Psoas muscle (tissue), 8 donors: ENCODE data around the gene CTH. TPM values are rescaled to one million over a fixed set of nuclear protein-coding genes. Genes with fewer than 3 reads are reported as not detected.
A peak's percentile ranks its signal among the peaks of the same experiment; 100 is the strongest.

Experiments used
- ATAC-seq, 4 donors: fragments of 200-7000 bp; cut with Tn5 transposase; one replicate each; pipeline ENCODE4 v1.9.1; 2020; ENCODE audit warnings: moderate library complexity in 3 of 4, mild to moderate bottlenecking in 2 of 4
- DNase-seq, 2 donors: peaks; one replicate each; pipeline ENCODE4 v3.0.0-alpha.2; 2020
- H3K27ac ChIP-seq: fragments of 200-600 bp; one replicate; pipeline ENCODE4 v1.8.0; 2022
- H3K27me3 ChIP-seq, 3 donors: fragments of 200-600 bp in 1 of 3; one replicate each; pipeline versions ENCODE4 v1.6.1 to v1.8.0; 2013 to 2022; ENCODE audit warnings: low read length in 2 of 3, mild to moderate bottlenecking in 2 of 3, moderate library complexity in 1 of 3; ENCODE audit not compliant: insufficient read depth in 3 of 3
- H3K36me3 ChIP-seq, 2 donors: fragments of 200-600 bp in 1 of 2; one replicate each; pipeline versions ENCODE4 v1.6.1 to v1.8.0; 2013 to 2022; ENCODE audit warnings: low read depth in 1 of 2, mild to moderate bottlenecking in 1 of 2, moderate library complexity in 1 of 2; ENCODE audit not compliant: insufficient read depth in 1 of 2
- H3K4me1 ChIP-seq: fragments of 200-600 bp; one replicate; pipeline ENCODE4 v1.8.0; 2022
- H3K4me3 ChIP-seq: fragments of 200-600 bp; one replicate; pipeline ENCODE4 v1.8.0; 2022; ENCODE audit warnings: mild to moderate bottlenecking
- H3K9me3 ChIP-seq: fragments of 200-600 bp; one replicate; pipeline ENCODE4 v1.8.0; 2022
- CTCF ChIP-seq: fragments of 200-600 bp; IDR thresholded peaks from one replicate; pipeline ENCODE4 v1.8.0; 2022; ENCODE audit warnings: antibody characterized with exemption
- WGBS, 3 donors: extraction: QIAGEN DNeasy Blood & Tissue Kit; methylation state at CpG; one replicate each; pipeline versions ENCODE4 v1.1.6 to v1.1.7; 2013; 5-methylcytosine and 5-hydroxymethylcytosine counted together
- intact Hi-C, 2 donors: fragments of 100-400 bp; cut with DNase I; formaldehyde crosslinking; loops; one replicate each; pipeline versions ENCODE4 v1.11.0 to v1.14.2; 2022
- polyA plus RNA-seq, 3 donors: library from polyadenylated mRNA; stranded (reverse); fragments of 200-250 nt; gene quantifications; one replicate each; pipeline ENCODE4 v1.2.3, GENCODE V29; 2013
- total RNA-seq, 4 donors: library from RNA; stranded (reverse); fragmentation: NEBNext Ultra II Directional in 2 of 4; extraction: Animal tissue kit (Norgen Biotek cat#: 25700) in 2 of 4; gene quantifications; one replicate each; pipeline versions ENCODE4 v1.2.1 to v1.2.4, GENCODE V29; 2021 to 2023
- donor health status: healthy with polysubstance abuse.
- donor health status: DM: no; HTN: no; CAD: no; lungs with moderate emphysema.
- donor health status: Bipolar disorder and iron deficiency.
- donor health status: healthy.
- donor health status: DM: yes; HTN: yes; CAD: no.
- donor health status: DM: no; HTN: no; CAD: no.
- donor health status: DM: no; HTN: no; CAD: no.
- donor health status: DM: yes; HTN: yes; CAD: no.

Gene CTH
- total and polyA plus RNA-seq, 7 donors: 0.55 to 2.9 (median 1.5) TPM

- H3K36me3 ChIP-seq: no peaks in the 10 kb centered on the region
- 87 to 93% (median 92%) methylated on average over 4 of the region's 4 CpGs for WGBS, 3 donors
- DNase-seq: no peak
- ATAC-seq: no peak
- no peak overlapping the region for H3K4me3 ChIP-seq
- H3K27ac ChIP-seq: no peak overlapping the region
- H3K4me1 ChIP-seq: no peaks in the 10 kb centered on the region
- H3K9me3 ChIP-seq: no peaks in the 10 kb centered on the region
- no peaks in the 10 kb centered on the region for H3K27me3 ChIP-seq
- TF ChIP-seq CTCF: no peak
- intact Hi-C loops: no loop called here
These were observed 72.3 kb downstream of the CTH start for GRCh38 chr1:70483342-70483741.

- Histone ChIP-seq H3K36me3 (no peaks in the 10 kb centered on the region), H3K9me3 (no peaks in the 10 kb centered on the region), H3K4me1 (no peaks in the 10 kb centered on the region), H3K27ac (no peak overlapping the region), H3K27me3 (no peaks in the 10 kb centered on the region), H3K4me3 (no peak overlapping the region)
- intact Hi-C loops: no loop called here
- DNase-seq (no peak), ATAC-seq (no peak)
- no peak for TF ChIP-seq CTCF
- 58 to 66% (median 64%) methylated on average over 4 of the region's 4 CpGs for WGBS, 3 donors
These were observed 74.6 kb downstream of the CTH start for GRCh38 chr1:70485624-70486023.

GRCh38 chr1:70486676-70487458 lies 75.8 kb downstream of the CTH start:
- Histone ChIP-seq H3K36me3 (no peaks in the 10 kb centered on the region), H3K27me3 (no peaks in the 10 kb centered on the region), H3K27ac (no peak overlapping the region), H3K9me3 (no peaks in the 10 kb centered on the region), H3K4me3 (no peak overlapping the region), H3K4me1 (no peaks in the 10 kb centered on the region)
- no peak for TF ChIP-seq CTCF
- ATAC-seq (peak in 3 of 4 donors; percentile 35 to 76 (median 46)), DNase-seq (peak in 1 of 2 donors; percentile 21)
- intact Hi-C loops: no loop called here
- WGBS, 3 donors: 70 to 83% (median 80%) methylated on average over 2 of the region's 2 CpGs

DNA sequence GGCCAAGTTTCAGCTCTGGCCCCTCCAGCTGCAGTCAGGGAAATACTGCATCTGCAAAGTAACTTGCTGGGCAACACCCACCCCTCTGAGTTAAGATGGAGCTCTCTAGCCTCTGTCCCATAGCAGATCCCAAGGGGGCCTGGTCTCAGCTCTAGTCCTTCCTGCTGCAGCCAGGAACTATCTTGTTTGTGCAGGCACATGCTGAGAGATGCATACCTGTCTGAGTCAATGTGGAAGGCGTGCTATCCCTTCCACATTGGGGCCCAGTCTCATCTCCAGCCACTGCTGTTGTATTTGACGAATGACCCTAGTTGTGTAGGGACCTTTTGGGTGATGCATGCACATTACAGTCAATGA lies 76.4 kb downstream of the CTH start:
- DNase-seq: no peak
- Histone ChIP-seq H3K4me1 (no peaks in the 10 kb centered on the region), H3K36me3 (no peaks in the 10 kb centered on the region), H3K27me3 (no peaks in the 10 kb centered on the region), H3K9me3 (no peaks in the 10 kb centered on the region), H3K4me3 (no peak overlapping the region), H3K27ac (no peak overlapping the region)
- intact Hi-C loops: no loop called here
- ATAC-seq: no peak
- no peak for TF ChIP-seq CTCF
- WGBS, 3 donors: 85 to 91% (median 91%) methylated on average over 2 of the region's 2 CpGs
